ENCODE measurements around the gene SIX1.

The SIX1 gene

GRCh38 chr14:60686865-60687264 lies 37.6 kb upstream of the SIX1 start:
- Histone ChIP-seq H3K4me3 (ENCODE audit: low read length) (no peak overlapping the region), H3K4me1 (ENCODE audit: control insufficient read depth, low read length) (no peaks in the 10 kb centered on the region), H3K36me3 (ENCODE audit: control insufficient read depth, low read length) (no peaks in the 10 kb centered on the region), H3K4me2 (ENCODE audit: low read length) (no peak overlapping the region), H4K20me1 (ENCODE audit: control insufficient read depth, insufficient read depth, low read depth, low read length) (no peaks in the 10 kb centered on the region), H3K9me3 (ENCODE audit: control insufficient read depth, insufficient read depth, low read length) (no peaks in the 10 kb centered on the region), H3K27me3 (ENCODE audit: control insufficient read depth, low read length) (no peaks in the 10 kb centered on the region), H3F3A (ENCODE audit: control insufficient read depth, insufficient read depth) (no peaks in the 10 kb centered on the region), H3K79me2 (ENCODE audit: control insufficient read depth, low read length) (no peaks in the 10 kb centered on the region), H3K27ac (ENCODE audit: low read depth, low read length) (no peak overlapping the region), H3K9me2 (replicated peaks; ENCODE audit: control insufficient read depth, low read length) (no peaks in the 10 kb centered on the region)
- no peak for TF ChIP-seq EZH2phosphoT487 (IDR thresholded peaks at IDR 0.05; ENCODE audit: borderline replicate concordance, low read length)
- TF ChIP-seq CTCF (IDR thresholded peaks at IDR 0.05; ENCODE audit: low read depth, low read length, poor library complexity, severe bottlenecking): no peak

- TF ChIP-seq CTCF (IDR thresholded peaks at IDR 0.05; ENCODE audit: low read depth, low read length, poor library complexity, severe bottlenecking) (no peak), EZH2phosphoT487 (IDR thresholded peaks at IDR 0.05; ENCODE audit: borderline replicate concordance, low read length) (no peak)
- H3K9me3 ChIP-seq (ENCODE audit: control insufficient read depth, insufficient read depth, low read length): no peaks in the 10 kb centered on the region
- no peaks in the 10 kb centered on the region for H3K79me2 ChIP-seq (ENCODE audit: control insufficient read depth, low read length)
- H3K27me3 ChIP-seq (ENCODE audit: control insufficient read depth, low read length): no peaks in the 10 kb centered on the region
- H3F3A ChIP-seq (ENCODE audit: control insufficient read depth, insufficient read depth): no peaks in the 10 kb centered on the region
- H3K27ac ChIP-seq (ENCODE audit: low read depth, low read length): no peak overlapping the region
- H3K36me3 ChIP-seq (ENCODE audit: control insufficient read depth, low read length): no peaks in the 10 kb centered on the region
- no peak overlapping the region for H3K4me3 ChIP-seq (ENCODE audit: low read length)
- H3K4me2 ChIP-seq (ENCODE audit: low read length): no peak overlapping the region
- no peaks in the 10 kb centered on the region for H4K20me1 ChIP-seq (ENCODE audit: control insufficient read depth, insufficient read depth, low read depth, low read length)
- H3K4me1 ChIP-seq (ENCODE audit: control insufficient read depth, low read length): peaks cover 4% of the 10 kb centered on the region; the same call in 1 of the 2 replicates
- no peaks in the 10 kb centered on the region for H3K9me2 ChIP-seq (replicated peaks; ENCODE audit: control insufficient read depth, low read length)
Measured at GRCh38 chr14:60684203-60684602, 34.9 kb upstream of the SIX1 start.

- H3K79me2 ChIP-seq (ENCODE audit: control insufficient read depth, low read length): no peaks in the 10 kb centered on the region
- H3K4me1 ChIP-seq (ENCODE audit: control insufficient read depth, low read length): peaks cover 4% of the 10 kb centered on the region; the same call in 1 of the 2 replicates
- no peaks in the 10 kb centered on the region for H3K9me2 ChIP-seq (replicated peaks; ENCODE audit: control insufficient read depth, low read length)
- H3F3A ChIP-seq (ENCODE audit: control insufficient read depth, insufficient read depth): no peaks in the 10 kb centered on the region
- H3K27ac ChIP-seq (ENCODE audit: low read depth, low read length): no peak overlapping the region
- no peaks in the 10 kb centered on the region for H3K36me3 ChIP-seq (ENCODE audit: control insufficient read depth, low read length)
- H3K27me3 ChIP-seq (ENCODE audit: control insufficient read depth, low read length): no peaks in the 10 kb centered on the region
- H4K20me1 ChIP-seq (ENCODE audit: control insufficient read depth, insufficient read depth, low read depth, low read length): no peaks in the 10 kb centered on the region
- no peak overlapping the region for H3K4me3 ChIP-seq (ENCODE audit: low read length)
- no peak for TF ChIP-seq EZH2phosphoT487 (IDR thresholded peaks at IDR 0.05; ENCODE audit: borderline replicate concordance, low read length)
- no peak for TF ChIP-seq CTCF (IDR thresholded peaks at IDR 0.05; ENCODE audit: low read depth, low read length, poor library complexity, severe bottlenecking)
- H3K4me2 ChIP-seq (ENCODE audit: low read length): no peak overlapping the region
- H3K9me3 ChIP-seq (ENCODE audit: control insufficient read depth, insufficient read depth, low read length): no peaks in the 10 kb centered on the region
Measured at GRCh38 chr14:60681271-60681670, 32.0 kb upstream of the SIX1 start.

All from DOHH2 (cell line).